NCI-H2227 (cell line): ENCODE measurements around the gene MACF1.

Experiments
- DNase-seq: peaks from one replicate; lab custom pipeline; 2025; ENCODE audit not compliant: unreplicated experiment; lab: John Stamatoyannopoulos, UW

The MACF1 gene

DNA sequence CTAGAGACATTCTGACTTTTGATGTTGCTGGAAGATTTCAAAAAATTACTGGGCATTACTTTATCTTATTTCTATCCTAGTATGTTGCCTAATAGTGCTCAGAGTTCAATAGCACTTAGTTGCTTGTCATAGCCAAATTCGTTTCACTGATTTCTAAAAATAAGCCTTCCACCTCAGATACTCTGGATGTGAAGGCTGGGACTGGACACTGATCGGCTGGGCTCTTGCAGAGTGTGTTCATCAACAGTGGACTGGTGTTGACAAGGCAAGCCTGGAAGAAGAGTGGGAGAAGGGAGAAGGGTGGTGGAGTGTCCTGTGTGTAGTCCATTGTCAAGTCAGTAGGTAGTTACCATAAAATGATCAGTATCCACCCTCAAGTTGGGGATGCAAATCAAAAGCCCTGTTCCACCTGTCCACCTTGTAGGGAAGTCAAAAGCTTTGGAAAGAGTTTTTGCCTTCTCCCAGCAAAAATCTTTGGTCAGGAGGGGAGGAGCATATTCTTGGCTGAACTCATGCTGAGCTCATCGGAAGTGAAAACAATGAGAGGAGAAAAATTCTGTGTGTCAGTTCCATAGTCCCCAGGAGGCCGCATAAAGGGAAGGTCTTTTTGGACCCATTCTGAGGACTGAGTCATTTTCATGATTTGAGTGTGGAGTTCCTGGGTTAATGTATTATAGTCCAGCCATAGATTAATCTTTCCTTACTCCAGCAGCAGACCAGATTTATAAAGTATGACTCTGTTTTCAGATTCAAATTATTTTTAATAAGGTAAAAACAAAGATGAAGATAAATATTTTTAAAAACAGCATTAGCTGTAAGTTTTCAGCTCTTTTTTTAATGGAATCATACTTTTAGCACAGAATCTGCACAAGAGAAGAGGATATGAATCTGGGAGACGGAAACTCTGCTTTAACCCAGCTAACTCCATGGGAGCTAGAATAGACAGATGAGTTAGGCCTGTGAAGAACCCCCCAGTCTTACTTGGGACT lies 187.5 kb downstream of the MACF1 start:
- DNase-seq: peak; percentile 9

DNA sequence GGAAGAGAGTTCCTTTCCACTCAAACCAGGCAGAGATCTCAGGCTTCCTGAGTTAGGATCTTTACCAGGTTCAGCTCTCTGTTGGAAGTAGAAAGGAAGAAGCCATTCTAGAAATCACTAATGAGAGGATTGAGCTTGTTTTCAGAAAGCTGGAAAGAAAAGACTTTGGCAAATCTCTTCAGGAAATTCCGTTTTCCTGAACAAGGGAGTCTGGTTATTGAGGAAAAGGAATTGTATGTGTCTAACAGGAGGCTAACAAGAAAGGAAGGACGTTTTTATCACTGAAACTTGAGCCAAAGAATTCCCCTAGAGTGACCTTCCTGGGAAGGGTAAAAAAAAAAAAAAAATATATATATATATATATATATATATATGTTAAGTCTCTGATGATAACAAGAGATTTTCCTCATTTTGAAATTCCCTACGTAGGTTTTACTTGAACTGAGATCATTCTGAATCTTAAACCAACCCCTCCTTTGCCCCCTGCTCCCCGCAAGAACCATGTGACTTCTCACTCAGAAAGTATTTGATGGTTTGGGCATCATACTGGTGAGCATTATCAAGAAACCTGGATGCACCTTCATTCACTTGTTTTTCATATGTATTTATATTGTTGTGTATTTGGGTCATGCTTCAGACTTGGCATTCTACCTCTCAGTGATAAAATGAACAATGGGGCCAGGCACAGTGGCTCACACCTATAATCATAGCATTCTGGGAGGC lies 188.5 kb downstream of the MACF1 start:
- DNase-seq: no peak

DNA sequence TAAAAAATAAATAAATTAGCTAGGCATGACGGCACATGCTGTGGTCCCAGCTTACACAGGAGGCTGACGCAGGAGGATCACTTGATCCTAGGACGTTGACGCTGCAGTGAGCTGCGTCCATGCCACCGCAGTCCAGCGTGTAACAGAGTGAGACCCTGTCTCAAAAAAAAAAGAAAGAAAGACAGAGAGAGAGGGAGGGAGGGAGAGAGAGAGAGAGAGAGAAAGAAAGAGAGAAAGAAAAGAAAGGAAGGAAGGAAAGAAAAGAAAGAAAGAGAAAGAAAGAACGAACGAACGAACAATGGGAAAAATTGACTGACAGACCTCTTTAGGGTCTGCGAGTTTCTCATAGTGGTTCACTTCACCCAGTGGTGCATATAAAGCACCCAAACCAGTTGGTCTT lies 189.2 kb downstream of the MACF1 start:
- no peak for DNase-seq

DNA sequence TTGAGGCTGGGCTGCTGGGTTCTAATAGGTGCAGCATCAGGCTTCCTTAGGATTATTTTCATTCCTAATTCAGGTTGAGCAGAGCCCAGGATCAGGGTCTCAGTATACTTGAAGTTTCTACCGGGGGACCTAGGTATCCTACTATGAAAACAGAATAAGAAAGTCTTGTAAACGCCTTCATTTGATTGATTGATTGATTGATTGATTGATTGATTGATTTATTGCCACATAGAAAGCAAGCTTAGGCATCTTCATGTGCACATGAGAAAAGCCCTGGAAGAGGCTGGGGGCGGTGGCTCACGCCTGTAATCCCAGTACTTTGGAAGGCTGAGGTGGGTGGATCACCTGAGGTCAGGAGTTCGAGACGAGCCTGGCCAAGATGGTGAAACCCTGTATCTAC lies 189.6 kb downstream of the MACF1 start:
- no peak for DNase-seq

DNA sequence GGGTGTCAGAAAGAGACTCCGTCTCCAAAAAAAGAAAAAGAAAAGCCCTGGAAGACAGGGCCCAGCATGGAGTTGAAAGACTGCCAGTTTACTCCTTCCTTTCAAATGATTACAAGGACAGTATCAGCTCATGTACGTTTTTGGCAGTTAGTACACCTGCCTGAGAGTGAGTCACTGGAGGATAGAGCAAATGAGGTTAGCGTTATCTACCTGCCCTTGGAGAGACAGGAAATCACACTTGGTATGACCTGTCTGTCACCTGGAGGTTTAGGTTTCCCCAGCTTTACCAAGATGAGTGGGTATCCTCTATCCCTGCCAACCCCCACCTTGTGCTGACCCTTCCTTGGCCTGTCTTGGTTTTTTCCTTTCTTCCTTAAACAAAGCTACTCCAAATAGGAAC lies 190.1 kb downstream of the MACF1 start:
- no peak for DNase-seq

DNA sequence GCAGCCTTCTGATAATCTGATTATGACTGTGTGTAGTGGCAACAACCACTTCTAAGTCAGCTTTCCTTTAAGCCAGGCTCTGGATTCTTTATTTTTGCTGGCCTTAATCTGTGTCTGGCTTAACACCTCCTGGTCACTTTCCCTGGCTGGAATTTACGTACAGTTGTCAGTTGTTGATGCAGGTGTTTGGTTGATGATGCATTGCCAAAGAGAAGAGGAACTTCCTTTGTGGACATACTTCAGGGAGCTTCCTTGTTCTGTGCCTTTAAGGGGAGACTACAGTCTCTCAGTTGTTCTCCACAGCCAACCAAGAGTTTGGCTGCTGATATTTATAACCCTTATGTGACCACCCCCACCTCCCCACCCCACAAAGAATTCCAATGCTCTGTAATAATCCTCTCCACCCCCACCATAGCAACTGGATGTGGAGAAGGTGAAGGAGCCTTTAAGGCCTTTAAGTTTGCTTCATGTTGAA lies 190.9 kb downstream of the MACF1 start:
- DNase-seq: no peak

DNA sequence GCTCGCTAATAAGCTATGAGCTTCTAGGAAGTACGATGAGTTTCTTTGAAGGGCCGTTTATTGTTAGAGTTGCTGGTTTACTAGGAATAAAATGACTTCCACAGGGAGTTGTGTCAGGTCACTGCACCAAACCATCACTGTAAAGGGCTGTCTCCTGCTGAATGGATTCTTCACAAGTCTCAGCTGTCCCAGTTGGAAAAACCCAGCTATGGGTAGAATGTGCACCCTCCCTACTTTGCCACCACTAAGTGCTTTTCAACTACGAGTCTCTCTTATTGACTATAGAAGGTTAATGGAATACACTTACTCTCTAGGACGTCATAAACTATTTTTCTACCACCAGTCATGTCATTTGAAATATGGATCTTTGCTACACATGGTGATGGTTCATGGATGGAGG lies 192.2 kb downstream of the MACF1 start:
- DNase-seq: no peak

DNA sequence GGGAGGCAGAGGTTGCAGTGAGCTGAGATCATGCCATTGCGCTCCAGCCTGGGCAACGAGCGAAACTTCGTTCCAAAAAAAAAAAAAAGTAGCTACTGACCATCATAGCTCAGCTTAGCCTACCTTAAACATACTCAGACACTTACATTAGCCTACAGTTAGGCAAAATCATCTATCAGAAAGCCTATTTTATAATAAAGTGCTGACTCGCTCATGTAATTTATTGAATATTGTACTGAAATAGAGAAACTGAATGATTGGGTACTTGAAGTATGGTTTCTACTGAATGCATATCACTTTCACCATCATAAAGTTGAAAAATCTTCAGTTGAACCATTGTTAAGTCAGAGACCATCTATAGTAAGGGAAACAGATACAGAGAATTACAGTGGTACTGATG lies 193.0 kb downstream of the MACF1 start:
- no peak for DNase-seq

DNA sequence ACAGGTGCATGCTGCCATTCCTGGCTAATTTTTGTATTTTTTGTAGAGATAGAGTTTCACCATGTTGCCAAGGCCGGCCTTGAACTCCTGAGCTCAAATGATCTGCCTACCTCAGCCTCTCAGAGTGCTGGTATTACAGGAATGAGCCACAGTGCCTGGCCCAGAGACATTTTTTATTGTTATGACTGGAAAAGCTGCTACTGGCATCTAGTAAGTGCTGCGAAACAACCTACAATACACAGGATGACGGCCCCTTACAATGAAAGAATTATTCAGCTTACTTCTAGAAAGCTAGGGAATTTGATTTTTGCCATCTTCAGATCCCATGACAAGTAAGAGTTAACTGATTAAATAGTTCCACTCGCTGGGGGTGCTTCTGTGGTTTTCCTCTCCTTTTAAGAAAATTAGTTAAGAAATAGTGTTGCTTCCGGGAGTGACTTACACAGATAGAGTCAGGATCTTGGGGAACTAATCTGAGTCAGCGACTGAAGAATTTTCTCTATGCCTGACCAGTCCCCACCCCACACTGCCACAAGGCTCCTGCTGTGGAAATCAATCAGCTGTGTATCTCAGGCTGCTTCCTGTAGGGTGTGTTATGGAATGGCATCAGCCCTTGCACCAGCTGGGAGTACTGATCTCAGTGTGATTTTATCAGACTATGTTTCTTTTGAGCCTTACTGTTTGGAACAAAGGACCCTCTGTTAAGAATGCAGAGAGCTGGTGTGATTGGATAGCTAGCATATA lies 194.0 kb downstream of the MACF1 start:
- peak; percentile 15 for DNase-seq

DNA sequence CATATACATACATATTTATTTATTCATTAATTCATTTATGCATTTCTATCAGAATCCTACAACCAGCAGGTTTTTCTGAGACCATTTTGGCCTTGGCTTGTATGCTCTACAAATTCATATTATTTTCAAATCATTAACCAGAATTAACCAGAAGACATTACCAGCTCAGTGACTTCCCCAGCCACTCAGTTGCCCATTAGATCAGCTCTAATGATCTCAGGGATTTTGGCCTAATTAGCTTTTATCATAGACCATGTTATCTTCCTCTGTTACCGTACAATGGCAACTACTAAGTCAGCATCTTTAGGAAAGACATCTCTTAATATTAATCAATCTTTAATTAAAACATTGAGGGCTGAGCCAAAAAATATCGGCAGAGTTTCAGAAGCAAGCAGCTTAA lies 196.6 kb downstream of the MACF1 start:
- no peak for DNase-seq

DNA sequence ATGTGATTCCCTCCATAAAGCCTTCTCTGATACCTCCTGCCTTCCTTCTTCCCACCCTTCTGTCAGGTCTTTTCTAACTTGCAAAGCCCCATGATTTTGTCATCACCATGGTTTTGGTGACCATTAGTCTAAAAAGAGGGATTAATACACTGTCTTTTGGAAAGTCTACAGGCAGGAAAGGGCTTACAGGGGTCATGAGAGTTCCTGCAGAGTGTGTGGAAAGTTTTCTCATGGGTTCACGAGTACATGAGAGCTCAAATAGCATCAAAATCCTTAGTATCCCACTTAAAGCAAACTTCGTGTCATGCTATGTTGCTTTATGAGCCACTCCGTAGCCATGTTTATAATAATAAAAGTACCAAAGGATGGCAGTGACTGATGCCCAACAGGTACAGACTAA lies 200.4 kb downstream of the MACF1 start:
- DNase-seq: no peak

DNA sequence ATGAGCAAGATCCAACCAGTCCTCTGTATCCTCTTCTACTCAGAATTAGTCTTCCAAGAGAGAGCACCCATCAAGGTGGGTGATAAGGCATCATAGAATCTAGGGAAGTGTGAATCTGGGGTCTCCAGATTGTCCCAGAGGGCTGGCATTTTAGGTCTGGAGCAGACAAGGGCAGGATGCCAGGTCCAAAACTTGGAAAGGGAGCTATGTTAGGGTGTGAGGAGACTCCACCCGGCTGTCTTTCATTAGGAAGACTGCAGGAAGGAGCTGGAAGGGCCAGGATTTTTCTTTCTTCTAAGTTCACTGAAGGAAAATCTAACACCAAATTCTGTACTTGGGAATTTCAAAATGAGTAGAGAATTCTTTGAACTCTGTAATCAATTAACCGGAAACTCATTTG lies 200.9 kb downstream of the MACF1 start:
- DNase-seq: no peak

DNA sequence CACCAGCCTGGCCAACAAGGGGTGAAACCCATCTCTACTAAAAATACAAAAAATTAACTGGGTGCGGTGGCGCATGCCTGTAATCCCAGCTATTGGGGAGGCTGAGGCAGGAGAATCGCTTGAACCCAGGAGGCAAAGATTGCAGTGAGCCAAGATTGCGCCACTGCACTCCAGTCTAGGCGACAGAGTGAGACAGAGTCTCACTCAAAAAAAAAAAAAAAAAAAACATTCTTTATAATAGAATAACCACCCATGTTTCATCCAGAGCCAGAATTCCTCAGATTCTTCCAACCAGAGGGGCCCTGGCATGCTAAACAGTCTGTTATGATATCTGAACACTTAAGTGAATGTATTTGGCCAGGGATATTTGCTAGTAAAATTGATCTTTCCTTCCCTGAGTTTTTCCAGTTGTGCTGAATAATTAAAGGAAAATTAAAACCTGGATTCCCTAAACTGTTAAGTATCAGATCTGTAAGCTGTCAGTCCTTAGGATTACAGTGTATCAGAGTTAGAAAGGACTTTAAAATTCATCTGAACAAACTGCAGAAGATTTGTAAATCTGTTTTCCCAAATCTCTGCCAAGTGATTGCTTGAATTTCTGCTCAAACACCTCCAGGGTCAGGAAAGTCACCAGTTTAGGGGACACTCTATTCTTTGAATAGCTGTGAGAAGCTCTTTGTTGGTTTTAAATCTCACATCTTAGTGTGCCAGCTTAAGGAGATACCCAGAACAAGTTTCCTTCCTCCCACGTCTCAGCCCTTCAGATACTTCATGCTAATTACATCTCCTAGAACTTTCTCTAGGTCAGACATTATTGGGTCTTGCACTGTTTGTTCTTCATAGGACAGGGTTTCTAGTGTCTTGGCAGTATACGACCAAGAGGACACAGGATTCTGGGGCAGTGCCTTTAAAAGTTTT lies 202.3 kb downstream of the MACF1 start:
- no peak for DNase-seq

DNA sequence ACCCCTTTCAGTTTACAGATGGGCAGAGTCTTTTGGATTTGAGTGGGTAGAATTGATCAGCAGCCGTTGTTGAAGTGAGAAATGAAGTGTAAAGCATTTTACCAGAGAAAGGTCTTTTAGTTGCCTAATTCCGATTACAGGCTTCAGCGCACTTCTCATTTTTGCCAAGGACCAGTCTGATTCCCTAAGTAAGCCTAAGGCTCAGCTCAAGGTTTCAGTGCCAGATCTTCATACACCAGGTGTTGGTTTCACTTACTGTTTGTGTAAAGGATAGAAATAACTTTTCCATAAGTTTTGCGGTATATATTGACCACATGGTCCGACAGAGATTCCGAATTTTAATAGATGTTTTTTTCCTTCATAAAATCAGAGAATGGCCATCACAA lies 203.0 kb downstream of the MACF1 start:
- DNase-seq: no peak

DNA sequence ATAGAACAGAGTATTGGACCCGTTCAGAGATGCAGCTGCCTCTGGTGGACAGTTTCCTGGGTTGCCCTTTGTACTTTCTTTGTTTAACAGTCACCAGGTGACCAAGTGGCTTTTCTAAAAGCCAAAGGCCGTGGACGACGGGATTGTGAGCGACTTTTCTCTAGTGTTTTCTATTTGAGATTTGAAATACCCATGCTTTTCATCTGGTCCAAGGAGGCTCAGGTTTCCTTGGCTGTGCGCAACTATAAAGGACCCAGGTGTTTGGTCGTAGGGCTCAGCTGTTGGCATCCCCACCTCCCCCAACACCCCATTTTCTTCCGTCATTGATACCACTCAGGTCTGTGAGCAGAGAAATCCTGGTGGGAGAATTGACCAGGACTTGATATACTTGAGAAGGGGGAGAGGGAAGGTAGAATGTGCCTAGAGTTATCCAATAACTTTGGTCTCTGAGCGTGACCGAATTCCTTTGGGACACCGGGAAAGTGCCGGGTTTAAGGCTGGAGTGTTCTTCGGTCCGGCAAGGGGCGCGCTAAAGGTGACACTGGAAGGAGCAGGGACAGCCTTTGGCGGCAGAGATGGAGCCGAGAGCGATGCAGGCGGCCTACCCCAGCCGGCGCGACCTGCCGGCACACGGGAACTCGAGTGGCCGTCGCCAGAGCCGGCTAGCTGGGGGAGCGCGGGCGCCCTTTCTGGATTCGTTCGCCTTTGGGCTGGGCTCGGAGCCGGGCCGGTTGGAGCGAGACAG lies 203.6 kb downstream of the MACF1 start:
- peak; percentile 57 for DNase-seq

DNA sequence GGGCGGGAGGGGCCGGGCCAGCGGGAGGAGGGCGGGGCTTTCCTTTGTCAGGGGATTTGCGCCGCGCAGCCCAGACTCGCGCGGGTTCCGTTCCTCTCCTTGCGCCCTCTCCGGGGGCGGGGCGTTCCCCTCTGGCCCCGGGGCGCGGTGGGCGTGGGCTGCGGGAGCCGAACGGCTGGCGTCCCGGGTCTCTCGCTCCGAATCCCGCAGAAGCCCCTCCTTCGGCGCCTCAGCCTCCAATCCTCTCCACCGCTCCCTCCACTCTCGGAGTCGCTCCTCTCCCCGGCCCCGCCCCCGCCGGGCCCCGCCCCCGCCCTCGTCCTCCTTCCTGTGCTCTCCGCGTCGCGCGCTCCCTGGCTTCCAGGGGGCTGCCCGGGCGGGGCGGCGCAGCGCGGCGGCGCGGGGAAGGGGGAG lies 204.2 kb downstream of the MACF1 start:
- DNase-seq: peak; percentile 97

DNA sequence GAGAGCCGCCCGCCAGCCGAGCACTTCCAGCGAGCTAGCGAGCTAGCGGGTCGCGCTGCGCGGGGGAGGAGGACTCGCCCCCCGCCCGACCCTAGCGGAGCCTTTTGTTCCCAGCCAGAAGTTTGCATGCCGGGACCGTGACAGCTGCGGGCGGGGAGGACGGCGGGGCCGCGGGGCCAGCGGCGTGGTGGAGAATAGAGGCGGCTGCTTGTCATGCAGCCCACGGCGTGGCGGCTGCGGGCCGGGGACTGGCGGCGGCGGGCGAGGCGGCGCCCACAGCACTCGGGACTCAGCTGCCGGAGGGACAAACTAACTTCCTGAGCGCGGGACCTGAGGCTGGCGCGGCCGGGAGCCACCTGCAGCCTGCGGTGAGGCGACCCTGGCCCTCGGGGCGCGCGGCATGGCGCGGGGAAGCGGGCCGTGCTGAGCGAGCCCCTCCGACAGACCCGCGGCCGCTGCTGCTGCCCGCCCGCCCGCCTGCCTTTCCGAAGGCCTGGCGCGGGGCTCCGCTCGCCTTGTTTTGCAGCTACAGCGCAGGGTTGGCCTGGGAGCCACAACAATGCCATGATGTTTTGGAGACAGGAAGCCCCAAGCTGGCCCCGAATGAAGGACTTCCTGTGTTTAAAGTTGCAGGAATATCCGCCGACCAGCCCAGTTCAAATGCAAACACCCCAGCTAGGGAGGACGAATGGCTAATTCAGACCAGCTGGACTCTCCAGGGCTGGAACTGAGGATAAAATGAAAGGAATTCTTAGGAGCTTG lies 204.7 kb downstream of the MACF1 start:
- peak; percentile 57 for DNase-seq

DNA sequence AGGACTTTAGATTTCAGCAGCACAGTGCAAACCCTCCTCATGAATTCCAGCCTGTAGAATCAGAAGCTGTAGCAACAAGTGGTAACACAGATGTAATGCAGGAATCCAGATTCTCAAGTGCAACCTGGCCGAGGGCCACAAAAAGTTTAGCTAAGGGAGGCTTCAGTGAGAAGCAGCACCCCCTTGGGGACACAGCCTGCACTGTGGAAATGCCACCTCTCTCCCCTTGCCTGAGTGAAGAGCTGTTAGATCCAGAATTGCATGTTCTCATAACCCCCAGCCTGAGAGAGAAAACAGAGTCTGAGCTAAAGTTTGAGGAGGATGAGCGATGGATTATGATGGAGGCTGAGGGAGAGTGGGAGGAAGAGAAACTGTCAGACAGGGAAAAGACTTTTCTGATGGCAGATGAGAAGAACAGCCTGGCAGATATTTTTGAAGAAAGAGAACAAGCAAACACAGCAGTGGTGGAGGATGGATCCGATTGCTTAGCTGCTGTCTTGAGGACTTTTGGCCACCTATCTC lies 206.5 kb downstream of the MACF1 start:
- DNase-seq: peak; percentile 27
